Transverse colon (tissue), 4 donors: ENCODE measurements around the gene SEMA5B. TPM values are rescaled to one million over a fixed set of nuclear protein-coding genes. Genes with fewer than 3 reads are reported as not detected.

Experiments
- DNase-seq: peaks from one replicate; pipeline ENCODE4 v3.0.0-alpha.2; 2019
- H3K27ac ChIP-seq, 4 donors: fragments of 200-600 bp; sonication (generic); 2 replicates each; pipeline ENCODE4 v1.5.1; 2016 to 2018; ENCODE audit warnings: inconsistent platforms in 4 of 4
- H3K27me3 ChIP-seq: fragments of 200-600 bp; sonication (generic); 2 replicates; pipeline ENCODE4 v1.5.1; 2017; ENCODE audit warnings: inconsistent platforms
- H3K36me3 ChIP-seq, 4 donors: fragments of 200-600 bp; sonication (generic); 2 replicates each; pipeline ENCODE4 v1.5.1; 2017 to 2019; ENCODE audit warnings: inconsistent platforms in 4 of 4
- H3K4me1 ChIP-seq, 4 donors: fragments of 200-600 bp; sonication (generic); 2 replicates each; pipeline ENCODE4 v1.5.1; 2017 to 2020; ENCODE audit warnings: inconsistent platforms in 4 of 4
- H3K4me3 ChIP-seq, 4 donors: fragments of 200-600 bp; sonication (generic); 1 replicate in 1 of 4; 2 replicates in 3 of 4; pipeline versions ENCODE4 v1.5.1 to v1.6.1; 2017 to 2019; ENCODE audit warnings: inconsistent platforms in 4 of 4
- H3K9me3 ChIP-seq, 2 donors: fragments of 200-600 bp; sonication (generic); 2 replicates each; pipeline ENCODE4 v1.5.1; 2017 to 2019; ENCODE audit warnings: inconsistent platforms in 2 of 2
- EP300 ChIP-seq: sonication (generic); formaldehyde crosslinking; IDR thresholded peaks from one replicate; pipeline ENCODE4 v1.6.1; 2017; ENCODE audit warnings: antibody characterized with exemption, low read depth
- POLR2A ChIP-seq: fragments of 450-650 bp; IDR thresholded peaks from one replicate; pipeline ENCODE4 v1.6.1; 2016; ENCODE audit warnings: antibody characterized with exemption, mild to moderate bottlenecking, moderate library complexity
- POLR2AphosphoS5 ChIP-seq, 3 donors: sonication (generic); formaldehyde crosslinking; IDR thresholded peaks; one replicate each; pipeline ENCODE4 v1.6.1; 2016; ENCODE audit warnings: antibody characterized with exemption in 3 of 3
- WGBS, 2 donors: methylation state at CpG; one replicate each; pipeline ENCODE4 v1.1.5; 2018; ENCODE audit warnings: low coverage in 1 of 2; 5-methylcytosine and 5-hydroxymethylcytosine counted together
- in situ Hi-C, 4 donors: fragments of 200-750 bp; cut with MboI; loops; one replicate each; pipeline versions ENCODE4 v1.15.0 to v1.15.1; 2017; ENCODE audit warnings: low sequenced_read_pairs in 3 of 4, low pct_ligation_motif_present in 1 of 4, low pct_unique_long_range_greater_than_20kb in 1 of 4
- intact Hi-C: fragments of 100-400 bp; cut with DNase I; formaldehyde crosslinking; loops from one replicate; pipeline ENCODE4 v1.15.1; 2023; ENCODE audit warnings: low total_unique reads
- total RNA-seq, 4 donors: library from RNA; depleted of rRNA; stranded (reverse); fragments of >200 nt; gene quantifications; one replicate each; pipeline ENCODE4 v1.1.0, GENCODE V29; 2016
- TF ChIP-seq, protein P1 (sequence below), 5 experiments: fragments of 200-600 bp in 3 of 5; fragments of 450-650 bp in 2 of 5; sonication (generic) in 3 of 5; IDR thresholded peaks; 1 replicate in 2 of 5; 2 replicates in 3 of 5; pipeline ENCODE4 v1.5.1; 2016 to 2017; ENCODE audit warnings: antibody characterized with exemption in 5 of 5, inconsistent platforms in 3 of 5, mild to moderate bottlenecking in 2 of 5, moderate library complexity in 1 of 5

Gene SEMA5B
- total RNA-seq, 4 donors from 2014 or later, result 0.16 to 1.4 (median 0.27) TPM; not detected in 1

DNA sequence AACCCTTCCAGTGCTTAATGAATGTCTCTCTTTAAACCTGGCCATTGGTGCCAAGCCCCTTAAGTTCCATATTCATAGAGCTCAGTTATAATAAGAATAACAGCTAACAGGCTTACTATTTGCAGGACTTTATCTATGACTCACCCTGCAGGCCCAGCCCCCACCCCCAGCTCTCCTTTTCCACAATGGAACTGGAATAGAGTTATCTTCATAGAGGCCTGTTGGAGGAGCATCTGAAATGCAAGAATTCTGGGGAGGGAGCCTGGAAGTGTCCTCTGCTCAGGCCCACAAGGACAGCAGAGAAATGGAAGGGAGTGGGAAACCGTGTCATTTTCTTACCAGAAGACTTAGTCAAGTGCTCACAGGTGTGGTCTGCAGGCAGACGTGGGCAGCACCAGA lies 52.8 kb downstream of the SEMA5B start:
- intact Hi-C loops, result no loop called here
- Histone ChIP-seq H3K4me3 (no peak overlapping the region), H3K27ac (peak overlapping the region; percentile 14 to 73 (median 58)), H3K4me1 (peaks cover 4 to 18% (median 11%) of the 10 kb centered on the region in 4 donors), H3K36me3 (no peaks in the 10 kb centered on the region), H3K27me3 (no peaks in the 10 kb centered on the region), H3K9me3 (no peaks in the 10 kb centered on the region)
- in situ Hi-C loops, result no loop called here
- no peak for TF ChIP-seq EP300
- TF ChIP-seq POLR2AphosphoS5 (IDR thresholded peaks at IDR 0.05), result no peak
- TF ChIP-seq, protein P1, sequence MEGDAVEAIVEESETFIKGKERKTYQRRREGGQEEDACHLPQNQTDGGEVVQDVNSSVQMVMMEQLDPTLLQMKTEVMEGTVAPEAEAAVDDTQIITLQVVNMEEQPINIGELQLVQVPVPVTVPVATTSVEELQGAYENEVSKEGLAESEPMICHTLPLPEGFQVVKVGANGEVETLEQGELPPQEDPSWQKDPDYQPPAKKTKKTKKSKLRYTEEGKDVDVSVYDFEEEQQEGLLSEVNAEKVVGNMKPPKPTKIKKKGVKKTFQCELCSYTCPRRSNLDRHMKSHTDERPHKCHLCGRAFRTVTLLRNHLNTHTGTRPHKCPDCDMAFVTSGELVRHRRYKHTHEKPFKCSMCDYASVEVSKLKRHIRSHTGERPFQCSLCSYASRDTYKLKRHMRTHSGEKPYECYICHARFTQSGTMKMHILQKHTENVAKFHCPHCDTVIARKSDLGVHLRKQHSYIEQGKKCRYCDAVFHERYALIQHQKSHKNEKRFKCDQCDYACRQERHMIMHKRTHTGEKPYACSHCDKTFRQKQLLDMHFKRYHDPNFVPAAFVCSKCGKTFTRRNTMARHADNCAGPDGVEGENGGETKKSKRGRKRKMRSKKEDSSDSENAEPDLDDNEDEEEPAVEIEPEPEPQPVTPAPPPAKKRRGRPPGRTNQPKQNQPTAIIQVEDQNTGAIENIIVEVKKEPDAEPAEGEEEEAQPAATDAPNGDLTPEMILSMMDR (IDR thresholded peaks at IDR 0.05), result no peak
- no peak for TF ChIP-seq POLR2A
- DNase-seq, result no peak
- 34 to 50% methylated on average over 2 of the region's 2 CpGs for WGBS, 2 donors

DNA sequence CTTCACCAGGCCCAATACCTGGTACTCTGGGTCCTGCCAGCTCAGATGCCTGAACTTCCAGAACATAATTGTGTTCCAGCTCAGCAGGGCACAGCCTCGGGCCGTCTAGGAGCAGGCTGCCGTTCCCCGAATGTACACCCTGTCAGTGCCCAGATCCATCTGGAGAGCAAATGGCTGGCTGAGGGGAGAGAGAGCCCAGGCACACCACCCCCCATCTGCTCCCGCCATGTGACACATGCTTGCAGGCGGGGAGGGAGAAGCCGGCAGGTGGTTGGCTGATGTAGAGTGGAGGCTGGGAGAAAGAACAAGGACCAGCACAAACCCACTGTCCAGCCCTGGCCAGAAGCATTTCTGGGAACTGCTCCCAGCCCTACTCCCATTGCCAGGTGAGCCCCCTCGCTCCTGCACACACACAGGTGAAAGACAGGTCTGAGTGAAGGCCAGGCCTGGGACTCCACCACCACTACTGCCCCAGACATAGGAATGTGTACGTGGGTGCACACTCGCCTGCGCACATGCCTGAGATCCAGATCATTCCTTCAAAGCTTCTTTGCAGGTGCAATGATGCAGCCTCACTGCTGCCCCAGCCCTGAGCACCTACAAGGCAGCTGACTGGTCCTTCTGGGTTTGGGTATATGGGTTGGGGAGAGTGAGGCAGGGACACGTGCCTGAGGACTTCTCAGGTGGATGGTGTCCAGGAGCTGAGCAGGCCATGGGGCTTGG lies 53.5 kb downstream of the SEMA5B start:
- no peak for TF ChIP-seq EP300
- H3K27me3 ChIP-seq, result no peaks in the 10 kb centered on the region
- WGBS, 2 donors, result 60 to 92% methylated on average over 1 to 6 of the region's 12 CpGs
- no peaks in the 10 kb centered on the region for H3K36me3 ChIP-seq
- no peak for DNase-seq
- no peak overlapping the region for H3K4me3 ChIP-seq
- H3K9me3 ChIP-seq, result no peaks in the 10 kb centered on the region
- intact Hi-C loops (no loop called here), in situ Hi-C loops (no loop called here)
- H3K27ac ChIP-seq, result peak overlapping the region in 3 of 4 donors; percentile 1 to 73 (median 73)
- peaks cover 4 to 18% (median 11%) of the 10 kb centered on the region in 4 donors for H3K4me1 ChIP-seq

DNA sequence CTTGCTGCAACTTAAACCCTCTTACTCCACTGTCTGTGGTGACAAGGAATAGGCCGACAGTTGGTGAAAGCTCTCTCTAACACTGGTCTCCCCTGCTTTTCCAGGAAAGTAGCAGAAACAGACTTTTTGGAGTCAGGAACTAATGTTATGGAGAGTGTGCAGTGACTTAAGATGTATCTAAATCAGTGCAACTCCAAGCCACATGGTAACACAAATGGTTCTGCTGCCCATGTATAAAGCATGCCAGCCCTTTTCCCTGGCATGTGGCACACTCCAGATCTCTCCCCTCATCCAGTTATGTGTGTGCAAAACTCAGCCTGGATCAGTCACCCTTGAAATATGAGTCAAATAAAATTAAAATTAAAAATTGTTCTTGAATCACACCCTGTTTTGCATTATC lies 55.4 kb downstream of the SEMA5B start:
- no peak overlapping the region for H3K4me3 ChIP-seq
- no peaks in the 10 kb centered on the region for H3K27me3 ChIP-seq
- peaks cover 4 to 16% (median 8%) of the 10 kb centered on the region in 4 donors for H3K4me1 ChIP-seq
- in situ Hi-C loops (no loop called here), intact Hi-C loops (no loop called here)
- 100% methylated on average over 1 of the region's 1 CpG; no CpG with 5 or more reads in 1 of the 2 donors for WGBS, 2 donors
- H3K9me3 ChIP-seq, result no peaks in the 10 kb centered on the region
- H3K36me3 ChIP-seq, result no peaks in the 10 kb centered on the region
- TF ChIP-seq EP300 (no peak), POLR2AphosphoS5 (IDR thresholded peaks at IDR 0.05) (no peak), POLR2A (no peak)
- TF ChIP-seq, protein P1 (IDR thresholded peaks at IDR 0.05), result no peak
- H3K27ac ChIP-seq, result no peak overlapping the region
- DNase-seq, result no peak

DNA sequence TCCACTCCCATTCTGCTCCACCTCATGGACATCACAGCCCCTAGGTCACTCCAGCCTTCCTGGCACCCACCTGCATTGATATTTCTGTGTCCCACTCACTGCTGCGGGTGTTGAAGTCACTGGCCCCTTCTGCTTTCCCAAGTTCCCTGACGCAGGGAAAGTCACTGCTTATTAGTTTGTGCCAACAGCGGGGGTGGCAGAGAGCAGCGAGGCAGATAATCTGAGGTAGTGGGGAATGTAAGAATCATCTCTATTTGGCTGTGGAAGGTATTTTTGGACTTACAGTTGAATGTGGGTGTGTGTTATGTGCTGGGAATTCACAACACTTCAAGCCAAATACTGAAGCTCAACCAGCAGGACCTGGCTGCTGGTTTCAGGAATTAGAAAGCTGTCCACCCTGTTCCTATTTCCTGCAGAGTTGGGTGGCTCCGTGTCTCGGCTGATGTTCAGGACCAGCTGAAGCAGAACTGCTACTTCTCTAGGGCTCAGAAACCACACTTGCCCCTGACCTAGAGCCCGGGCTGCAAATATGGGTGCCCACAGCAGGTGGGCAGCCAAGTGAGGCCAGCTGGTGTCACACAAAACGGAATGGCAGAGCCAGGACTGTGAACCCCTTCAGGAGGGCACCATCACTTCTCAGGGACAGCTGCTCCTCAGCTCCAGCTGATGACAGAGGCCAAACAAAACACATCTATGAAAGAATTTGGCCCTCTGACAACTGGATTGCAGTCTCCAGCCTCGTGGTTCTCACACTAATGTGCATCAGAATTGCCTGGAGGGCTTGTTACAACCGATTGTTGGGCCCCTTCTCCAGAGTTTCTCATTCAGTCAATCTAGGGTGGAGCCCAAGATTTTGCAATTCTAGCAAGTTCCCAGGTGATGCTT lies 57.7 kb downstream of the SEMA5B start:
- Histone ChIP-seq H3K27ac (no peak overlapping the region), H3K36me3 (no peaks in the 10 kb centered on the region), H3K4me1 (peaks cover 0 to 6% (median under 1%) of the 10 kb centered on the region in 4 donors), H3K27me3 (no peaks in the 10 kb centered on the region), H3K4me3 (no peak overlapping the region), H3K9me3 (no peaks in the 10 kb centered on the region)
- in situ Hi-C loops (no loop called here), intact Hi-C loops (no loop called here)
- TF ChIP-seq, protein P1 (IDR thresholded peaks at IDR 0.05), result no peak
- TF ChIP-seq EP300 (no peak), POLR2AphosphoS5 (IDR thresholded peaks at IDR 0.05) (no peak), POLR2A (no peak)
- no peak for DNase-seq
- 50% methylated on average over 10 of the region's 10 CpGs; no CpG with 5 or more reads in 1 of the 2 donors for WGBS, 2 donors
